Uterus (tissue), 4 donors: ENCODE data around the gene LDLRAD4. TPM values are rescaled to one million over a fixed set of nuclear protein-coding genes. Genes with fewer than 3 reads are reported as not detected.
A peak's percentile ranks its signal among the peaks of the same experiment; 100 is the strongest.

Experiments
- DNase-seq, 2 donors: peaks; one replicate each; pipeline ENCODE4 v3.0.0-alpha.2; 2019 to 2020
- H3K27ac ChIP-seq, 2 donors: fragments of 200-600 bp; sonication (generic); 1 replicate in 1 of 2; 2 replicates in 1 of 2; pipeline ENCODE4 v1.5.1; 2016 to 2018
- H3K27me3 ChIP-seq, 2 donors: fragments of 200-600 bp; sonication (generic); one replicate each; pipeline ENCODE4 v1.5.1; 2018 to 2019; ENCODE audit warnings: control low read depth in 1 of 2
- H3K36me3 ChIP-seq, 2 donors: fragments of 200-600 bp; sonication (generic); one replicate each; pipeline ENCODE4 v1.5.1; 2019; ENCODE audit warnings: control low read depth in 1 of 2
- H3K4me1 ChIP-seq, 2 donors: fragments of 200-600 bp; sonication (generic); one replicate each; pipeline ENCODE4 v1.5.1; 2018 to 2019; ENCODE audit warnings: control low read depth in 1 of 2
- H3K4me3 ChIP-seq, 2 donors: fragments of 200-600 bp; sonication (generic); 1 replicate in 1 of 2; 2 replicates in 1 of 2; pipeline ENCODE4 v1.5.1; 2018 to 2019; ENCODE audit warnings: mild to moderate bottlenecking in 1 of 2
- H3K9me3 ChIP-seq, 2 donors: fragments of 200-600 bp; sonication (generic); one replicate each; pipeline ENCODE4 v1.5.1; 2019; ENCODE audit warnings: control low read depth in 1 of 2
- CTCF ChIP-seq, 4 experiments: fragments of 200-600 bp in 2 of 4; fragments of 450-650 bp in 2 of 4; sonication (generic) in 2 of 4; IDR thresholded peaks; one replicate each; pipeline ENCODE4 v1.5.1; 2016 to 2019; ENCODE audit warnings: antibody characterized with exemption in 4 of 4, mild to moderate bottlenecking in 2 of 4, moderate library complexity in 1 of 4
- POLR2A ChIP-seq, 2 donors: fragments of 450-650 bp; IDR thresholded peaks; one replicate each; pipeline ENCODE4 v1.6.1; 2016; ENCODE audit warnings: antibody characterized with exemption in 2 of 2, mild to moderate bottlenecking in 1 of 2, moderate library complexity in 1 of 2
- intact Hi-C: fragments of 100-400 bp; cut with DNase I; formaldehyde crosslinking; loops from one replicate; pipeline ENCODE4 v1.15.1; 2023; ENCODE audit warnings: low total_unique reads
- total RNA-seq, 4 donors: library from RNA; depleted of rRNA in 3 of 4; stranded (reverse); fragments of >200 nt in 3 of 4; gene quantifications; one replicate each; pipeline versions ENCODE4 v1.1.0 to v1.2.4, GENCODE V29; 2014 to 2023
- donor health status: DM: yes; HTN: yes; CAD: no.

Gene LDLRAD4
- total RNA-seq, 4 donors from 2014 or later = 23.8 to 82.2 (median 39.3) TPM

- intact Hi-C loops = no loop called here
- DNase-seq = no peak
- H3K27ac ChIP-seq = no peak overlapping the region
These were observed 309.2 kb downstream of the LDLRAD4 start for GRCh38 chr18:13527730-13528129.

GRCh38 chr18:13528739-13529392 lies 310.3 kb downstream of the LDLRAD4 start:
- intact Hi-C loops = no loop called here
- Histone ChIP-seq H3K27ac (no peak overlapping the region), H3K9me3 (no peaks in the 10 kb centered on the region), H3K4me3 (no peak overlapping the region), H3K36me3 (no peaks in the 10 kb centered on the region), H3K4me1 (peaks cover 0 to 6% of the 10 kb centered on the region in 2 donors), H3K27me3 (no peaks in the 10 kb centered on the region)
- DNase-seq = no peak
- no peak for TF ChIP-seq CTCF (IDR thresholded peaks at IDR 0.05)
- no peak for TF ChIP-seq POLR2A (IDR thresholded peaks at IDR 0.05)

More at GRCh38 chr18:13527730-13528129, 309.2 kb downstream of the LDLRAD4 start:
- Histone ChIP-seq H3K9me3 (no peaks in the 10 kb centered on the region), H3K4me3 (no peak overlapping the region), H3K27me3 (no peaks in the 10 kb centered on the region), H3K36me3 (no peaks in the 10 kb centered on the region), H3K4me1 (peaks cover 0 to 6% of the 10 kb centered on the region in 2 donors)
- TF ChIP-seq POLR2A (IDR thresholded peaks at IDR 0.05) (no peak), CTCF (IDR thresholded peaks at IDR 0.05) (no peak)

- intact Hi-C loops = loop anchor here (10.0 kb wide), 1 partner anchor 315 kb away; the partner anchor contains the start of gene LDLRAD4
- H3K27me3 ChIP-seq = no peaks in the 10 kb centered on the region
- no peaks in the 10 kb centered on the region for H3K36me3 ChIP-seq
- peak overlapping the region; percentile 18 to 67 for H3K27ac ChIP-seq
- peaks cover 0 to 6% of the 10 kb centered on the region in 2 donors for H3K4me1 ChIP-seq
- no peaks in the 10 kb centered on the region for H3K9me3 ChIP-seq
- no peak for DNase-seq
- TF ChIP-seq CTCF (IDR thresholded peaks at IDR 0.05) (no peak), POLR2A (IDR thresholded peaks at IDR 0.05) (no peak)
- H3K4me3 ChIP-seq = no peak overlapping the region
These were observed 311.7 kb downstream of the LDLRAD4 start for GRCh38 chr18:13530033-13530878.

- no peaks in the 10 kb centered on the region for H3K9me3 ChIP-seq
- H3K27me3 ChIP-seq = no peaks in the 10 kb centered on the region
- peaks cover 0 to 6% of the 10 kb centered on the region in 2 donors for H3K4me1 ChIP-seq
- DNase-seq = peak in 1 of 2 donors; percentile 61
- no peaks in the 10 kb centered on the region for H3K36me3 ChIP-seq
- intact Hi-C loops = loop anchor here (10.0 kb wide), 1 partner anchor 316 kb away; the partner anchor contains the start of gene LDLRAD4
- no peak overlapping the region for H3K4me3 ChIP-seq
- peak; percentile 44 to 55 (median 51) for TF ChIP-seq CTCF (IDR thresholded peaks at IDR 0.05)
- no peak for TF ChIP-seq POLR2A (IDR thresholded peaks at IDR 0.05)
- H3K27ac ChIP-seq = peak overlapping the region; percentile 18 to 67
These were observed 312.4 kb downstream of the LDLRAD4 start for GRCh38 chr18:13530879-13531387.
